Measurements from ENCODE around the gene FCN3.
"Not testable (repeated sequence)": the region's sequence is repeated elsewhere in the genome, so short reads cannot be mapped to it uniquely, and the experiment has no call there.

Gene FCN3

DNA sequence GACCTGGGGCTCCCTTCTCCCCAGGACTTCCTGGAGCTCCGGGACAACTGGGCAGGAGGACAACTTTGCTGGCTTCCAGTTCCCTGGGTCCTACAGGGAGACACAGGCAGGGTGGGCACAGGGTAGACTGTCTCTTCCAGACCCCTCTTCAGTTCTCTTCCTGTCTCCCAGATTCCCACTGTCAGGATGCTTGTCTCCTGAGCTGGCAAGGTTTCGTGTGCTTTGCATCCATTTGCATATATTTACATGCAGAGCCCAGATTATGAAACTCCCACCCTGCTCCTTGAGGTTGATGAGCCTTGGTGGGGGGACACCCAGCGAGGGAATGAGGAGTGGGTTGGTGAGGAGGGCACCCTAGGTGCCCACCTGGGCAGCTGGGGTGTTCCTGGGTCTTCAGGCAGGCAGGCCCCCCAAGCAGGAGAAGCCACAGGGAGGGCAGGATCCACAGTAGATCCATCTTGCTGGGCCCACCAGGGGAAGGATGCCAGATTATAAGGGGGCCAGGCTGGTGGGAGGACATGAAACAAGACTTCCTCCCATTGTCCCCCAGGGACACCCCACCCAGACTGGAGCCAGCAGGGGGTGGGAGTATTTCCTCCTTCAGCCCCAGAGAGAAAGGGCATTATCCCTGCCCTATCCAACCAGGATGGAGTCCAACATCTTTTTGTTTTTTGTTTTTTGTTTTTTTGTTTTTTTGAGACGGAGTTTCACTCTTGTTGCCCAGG lies at the start of gene FCN3:
Gene FCN3 (minus strand): TSS at position 463 of the 725 bp plus-strand sequence. CDS start 6 bp downstream, at position 457.
- no peak for DNase-seq (ENCODE audit: low read depth, low spot score)

DNA sequence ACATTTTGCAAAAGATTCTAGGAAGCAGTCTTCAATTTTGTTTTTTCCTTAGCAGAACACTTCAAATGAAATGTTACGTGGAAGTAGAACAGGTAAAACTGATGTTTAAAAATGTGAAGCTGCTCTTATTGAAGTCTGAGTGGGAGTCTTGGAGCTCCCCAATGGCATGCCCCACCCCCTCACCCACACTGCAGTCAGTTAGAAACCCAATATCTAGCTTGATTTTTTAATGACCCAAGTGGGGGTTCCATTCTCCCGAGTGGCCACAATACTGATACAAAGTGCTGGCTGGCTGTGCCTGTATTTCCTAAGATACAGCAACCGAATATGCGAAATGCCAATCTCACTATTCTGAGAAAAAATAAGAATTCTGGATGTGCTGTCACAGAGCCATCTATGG lies 49.1 kb upstream of the FCN3 start:
- DNase-seq (ENCODE audit: low read depth, low spot score): no peak

DNA sequence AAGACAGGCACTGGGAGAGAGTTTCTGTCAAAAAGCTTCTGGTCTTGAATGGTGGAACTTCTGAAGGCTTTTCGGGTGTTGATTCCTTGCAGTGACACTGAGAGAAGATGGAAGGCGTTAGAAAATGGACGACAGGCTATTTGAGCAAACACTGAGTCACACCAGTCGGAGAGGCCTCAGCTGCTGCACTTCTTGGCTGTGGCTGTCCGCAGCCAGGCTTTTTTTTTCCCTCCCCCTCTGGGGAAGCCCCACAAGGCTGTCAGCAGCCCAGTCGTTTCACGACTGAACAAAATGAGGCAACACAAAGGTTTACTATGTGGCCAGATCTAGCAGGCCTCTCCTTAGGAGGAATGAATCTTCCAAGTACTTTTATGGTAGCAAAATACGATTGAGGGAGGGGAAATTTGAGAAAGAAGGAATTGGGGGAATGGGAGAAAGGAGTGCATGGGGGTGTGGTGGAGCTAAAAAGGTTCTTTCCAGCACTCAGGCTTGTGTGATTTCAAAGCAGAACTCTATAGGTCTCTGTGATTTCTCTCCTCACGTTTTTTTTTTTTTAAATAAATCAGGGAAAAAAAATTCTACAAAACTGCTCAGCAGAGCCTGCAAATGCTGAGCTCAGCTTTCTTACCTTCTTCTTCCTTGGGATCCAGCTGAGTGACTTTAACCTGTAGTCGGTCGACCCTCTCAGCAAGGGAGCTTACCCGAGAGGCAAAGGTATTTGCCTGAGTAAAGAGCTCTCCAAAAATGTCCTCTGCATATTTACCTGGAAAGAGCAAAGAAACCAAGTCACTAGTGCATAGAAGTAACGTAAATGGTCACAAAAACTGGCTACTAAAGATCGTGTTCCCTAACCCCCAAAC lies 43.9 kb upstream of the FCN3 start:
- DNase-seq (ENCODE audit: low read depth, low spot score): no peak

DNA sequence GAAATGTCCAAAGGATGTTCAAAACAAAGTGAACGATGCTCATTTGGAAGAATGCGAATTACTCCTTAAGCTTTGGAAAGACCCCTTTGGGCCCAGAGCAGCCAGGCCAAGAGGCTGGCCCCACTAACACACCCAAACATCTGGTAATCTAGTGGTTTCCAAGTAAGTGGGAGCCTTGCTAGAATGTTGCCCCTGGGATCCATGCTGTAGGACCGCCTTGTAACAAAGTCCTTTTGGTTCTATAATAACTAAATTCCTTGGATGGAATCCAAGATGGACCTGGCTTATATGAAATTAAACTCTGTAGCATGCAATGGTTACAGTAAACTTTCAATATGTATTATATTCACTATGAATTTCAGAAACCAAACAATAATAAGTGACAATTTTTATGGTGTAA lies 43.1 kb upstream of the FCN3 start:
- DNase-seq (ENCODE audit: low read depth, low spot score): no peak

DNA sequence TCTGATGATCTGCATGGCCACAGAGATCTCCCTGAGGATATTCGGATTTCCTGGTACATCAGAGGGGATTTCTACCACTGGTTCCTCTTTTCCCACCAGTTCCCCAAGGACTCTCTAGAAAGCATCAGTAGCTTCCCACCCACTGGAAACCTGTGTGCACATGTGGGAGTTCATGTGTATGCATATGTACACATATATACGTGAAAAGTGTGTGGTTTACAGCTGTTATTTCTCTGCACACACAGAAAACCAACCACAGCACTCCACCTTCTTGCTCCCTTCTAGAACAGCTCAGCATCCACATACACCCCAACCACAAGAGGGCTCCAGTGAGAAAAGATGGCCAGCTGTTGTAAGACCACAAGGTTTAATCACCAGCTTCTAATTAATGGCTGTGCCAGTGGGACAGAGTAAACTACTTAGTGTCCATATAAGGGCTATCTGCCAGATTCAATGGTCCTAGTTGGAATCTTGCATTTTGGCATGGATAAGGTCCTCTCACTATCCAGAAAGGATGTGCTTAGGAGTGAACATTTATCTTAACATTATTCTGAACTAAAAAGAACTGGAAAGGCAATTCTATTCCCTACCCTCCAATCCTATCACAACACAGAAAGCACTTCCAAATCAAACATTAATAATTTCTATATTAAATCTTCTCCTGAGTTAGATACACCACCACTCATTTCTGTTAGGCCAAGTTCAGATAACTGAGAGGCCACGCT lies 41.9 kb upstream of the FCN3 start:
- no peak for DNase-seq (ENCODE audit: low read depth, low spot score)

DNA sequence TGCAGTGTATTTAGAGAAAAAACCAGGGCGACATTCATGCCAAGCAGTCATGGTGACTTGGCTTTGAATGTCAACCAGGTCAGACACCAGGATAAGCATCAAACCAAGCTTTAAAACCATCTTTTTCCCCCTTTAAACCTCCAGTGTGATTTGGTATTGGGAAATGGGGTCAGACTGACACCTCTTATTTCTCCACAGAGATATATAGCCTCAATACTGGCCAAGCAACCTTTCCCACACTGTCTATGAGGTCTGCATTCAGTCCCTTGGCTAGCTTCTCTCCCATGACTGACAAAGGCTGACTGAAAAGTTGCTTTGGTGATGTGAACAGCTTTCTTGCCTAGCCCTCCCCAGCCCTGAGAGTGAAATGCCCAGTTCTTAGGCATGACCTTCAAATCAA lies 39.5 kb upstream of the FCN3 start:
- DNase-seq (ENCODE audit: low read depth, low spot score): no peak

DNA sequence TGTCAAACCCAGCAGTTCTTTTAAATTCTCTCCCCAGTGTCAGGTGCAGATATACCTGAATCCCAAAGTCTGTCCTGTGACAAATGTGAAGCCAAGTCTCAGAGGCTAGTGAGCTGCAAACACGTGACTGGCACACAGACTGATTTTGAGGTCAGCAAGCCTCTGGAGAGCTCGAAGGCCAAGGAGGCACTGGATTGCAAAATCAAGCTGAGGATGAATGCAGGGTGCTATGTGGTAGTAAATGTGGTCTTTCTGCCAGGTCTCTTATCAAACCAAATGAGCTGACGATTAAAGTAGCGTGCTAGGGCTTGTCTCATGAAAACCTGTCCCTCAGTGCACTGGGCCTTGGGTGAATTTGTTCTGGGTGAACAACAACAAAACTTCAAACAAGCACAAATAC lies 38.4 kb upstream of the FCN3 start:
- no peak for DNase-seq (ENCODE audit: low read depth, low spot score)

DNA sequence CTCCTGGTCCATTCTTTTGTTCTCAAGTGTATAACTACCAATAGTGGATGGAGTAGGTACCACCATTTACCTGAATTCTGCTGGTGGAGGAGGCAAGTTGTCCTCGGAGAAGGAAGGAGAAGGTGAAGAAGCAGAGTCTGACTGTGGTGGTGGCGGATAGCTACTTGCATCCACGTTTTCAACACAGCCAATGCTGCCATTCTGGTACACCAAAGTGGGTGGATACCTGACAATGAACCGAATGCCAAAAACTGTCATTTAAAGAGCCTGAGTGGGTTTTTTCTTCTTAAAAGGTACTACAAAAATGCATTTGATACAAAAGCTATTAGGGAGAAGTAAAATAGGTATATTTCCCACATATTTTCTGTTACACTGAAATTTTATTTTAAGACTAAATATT lies 37.9 kb upstream of the FCN3 start:
- no peak for DNase-seq (ENCODE audit: low read depth, low spot score)

DNA sequence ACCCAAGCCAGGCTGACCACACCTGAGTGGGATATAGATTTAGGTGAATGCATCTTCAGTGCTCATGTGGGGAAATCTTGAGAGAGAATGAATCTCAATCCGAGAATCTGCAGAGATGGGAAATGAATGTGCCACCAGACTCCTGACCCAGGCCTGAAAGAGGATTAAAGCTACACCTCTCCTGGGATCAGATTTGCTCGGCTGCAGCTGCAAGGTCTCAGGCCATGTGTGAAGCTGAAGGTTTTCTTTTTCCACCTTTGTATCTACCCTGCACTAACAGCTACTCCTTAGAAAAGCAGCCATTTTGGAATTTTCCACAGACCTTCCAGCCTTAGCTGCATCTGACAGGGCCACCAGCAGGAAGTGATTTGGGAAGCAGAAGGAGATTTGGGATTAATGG lies 36.1 kb upstream of the FCN3 start:
- no peak for DNase-seq (ENCODE audit: low read depth, low spot score)

DNA sequence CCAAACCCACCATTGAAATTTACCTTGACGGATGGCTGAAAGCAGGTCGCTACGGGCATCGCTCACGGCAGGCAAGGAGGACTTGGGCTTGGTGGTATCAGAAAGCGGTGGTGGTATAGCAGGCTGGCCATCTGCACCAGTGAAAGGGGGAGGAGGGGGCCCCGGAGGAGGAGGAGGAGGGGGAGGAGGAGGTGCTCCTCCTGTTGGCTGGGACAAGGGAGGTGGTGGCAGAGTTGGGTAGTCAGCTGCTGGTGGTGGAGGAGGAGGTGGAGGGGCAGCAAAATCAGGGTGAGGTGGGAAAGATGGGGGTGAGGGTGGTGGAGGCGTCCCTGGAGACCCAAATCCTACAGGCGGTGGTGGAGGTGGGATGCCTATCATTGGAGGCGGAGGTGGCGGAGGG lies 35.0 kb upstream of the FCN3 start:
- no peak for DNase-seq (ENCODE audit: low read depth, low spot score)

DNA sequence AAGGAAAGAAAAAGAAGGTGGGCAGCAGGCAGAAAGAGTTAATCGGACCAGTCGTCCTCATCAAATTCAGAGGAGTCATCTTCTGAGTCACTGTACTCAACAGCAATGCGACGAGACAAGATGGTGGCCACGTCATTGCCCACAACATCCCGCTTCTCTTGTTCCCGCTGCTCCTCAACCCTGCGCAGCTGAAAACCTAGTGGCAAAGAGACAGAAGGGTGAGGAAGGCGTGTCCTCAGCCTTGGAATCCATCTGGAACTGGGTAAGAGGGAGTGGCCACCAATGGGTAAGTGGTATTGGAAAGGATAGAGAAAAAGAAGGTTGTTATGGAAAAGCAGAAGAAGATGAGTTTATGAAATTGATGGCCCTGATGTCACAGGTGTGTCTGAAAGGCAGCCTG lies 33.5 kb upstream of the FCN3 start:
- DNase-seq (ENCODE audit: low read depth, low spot score): no peak

DNA sequence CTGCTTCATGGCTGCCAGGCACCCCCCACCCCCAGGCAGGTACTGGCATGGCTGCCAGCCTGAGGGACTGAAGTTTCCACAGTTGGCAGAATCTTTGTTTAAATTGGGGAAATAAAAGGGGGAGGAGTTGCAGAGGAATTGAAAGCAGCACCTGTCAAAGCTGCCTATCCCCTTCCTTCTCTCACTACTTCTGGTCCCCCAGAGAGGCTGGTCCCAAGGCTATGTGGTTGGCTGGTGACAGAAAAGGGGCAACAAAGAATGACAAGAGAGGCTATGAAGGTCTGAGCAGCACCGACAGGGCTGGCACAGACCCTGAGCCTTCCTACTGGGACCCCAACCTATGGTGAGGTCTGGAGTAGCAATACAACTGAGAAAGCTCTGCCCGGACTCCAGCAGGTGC lies 32.2 kb upstream of the FCN3 start:
- not testable (repeated sequence) for DNase-seq (ENCODE audit: low read depth, low spot score)

DNA sequence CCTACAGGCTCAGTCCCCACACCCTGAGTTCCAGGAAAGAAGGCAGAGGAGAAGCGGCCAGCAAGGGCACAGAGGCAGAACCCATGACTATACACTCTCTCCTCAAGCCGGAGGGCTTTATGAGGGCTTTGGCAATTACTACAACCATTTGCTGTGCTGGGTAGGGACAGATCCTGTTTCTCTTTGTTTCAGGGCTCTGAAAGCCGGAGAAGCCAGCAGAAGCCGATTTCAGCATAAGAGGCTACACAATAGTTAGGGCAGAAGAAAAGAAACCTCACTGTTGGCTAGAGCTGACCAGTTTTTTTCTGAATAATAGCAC lies 31.7 kb upstream of the FCN3 start:
- no peak for DNase-seq (ENCODE audit: low read depth, low spot score)

DNA sequence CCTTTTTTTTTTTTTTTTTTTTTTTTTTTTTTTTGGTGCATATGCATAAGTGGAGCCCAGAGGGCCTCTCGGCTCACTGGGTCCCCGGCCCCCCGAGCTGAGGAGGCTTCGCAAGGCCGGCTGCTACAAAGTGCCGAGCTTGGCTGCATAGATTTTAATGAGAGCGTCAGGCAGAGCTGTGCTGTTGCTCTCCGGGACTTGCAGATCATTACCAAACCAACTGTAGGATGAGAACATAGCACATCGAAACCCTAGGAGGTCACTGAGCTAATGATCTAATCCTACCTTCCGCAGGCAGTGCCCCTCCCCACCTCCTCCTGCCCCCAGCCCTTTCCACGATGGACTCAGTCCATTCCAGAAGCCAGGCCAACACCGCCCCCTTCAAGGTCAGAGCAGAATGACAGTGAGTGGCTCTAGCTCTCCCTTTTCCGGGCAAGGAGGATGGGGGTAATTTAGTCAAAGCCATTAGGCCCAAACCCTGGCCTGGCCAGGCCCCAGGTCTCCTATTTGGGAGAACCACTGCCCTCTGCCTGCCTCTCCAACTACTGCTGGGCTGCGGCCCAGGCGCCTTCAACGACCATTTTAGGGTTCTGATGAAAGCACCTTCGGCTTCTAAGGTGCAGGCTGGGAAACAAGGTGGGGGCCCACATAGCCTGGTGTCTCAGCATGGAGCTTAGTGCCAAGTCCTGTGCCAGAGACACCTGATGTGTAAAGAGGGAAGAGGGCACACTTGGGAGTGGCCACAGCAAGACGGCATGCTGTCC lies 31.2 kb upstream of the FCN3 start:
- DNase-seq (ENCODE audit: low read depth, low spot score): not testable (repeated sequence)

DNA sequence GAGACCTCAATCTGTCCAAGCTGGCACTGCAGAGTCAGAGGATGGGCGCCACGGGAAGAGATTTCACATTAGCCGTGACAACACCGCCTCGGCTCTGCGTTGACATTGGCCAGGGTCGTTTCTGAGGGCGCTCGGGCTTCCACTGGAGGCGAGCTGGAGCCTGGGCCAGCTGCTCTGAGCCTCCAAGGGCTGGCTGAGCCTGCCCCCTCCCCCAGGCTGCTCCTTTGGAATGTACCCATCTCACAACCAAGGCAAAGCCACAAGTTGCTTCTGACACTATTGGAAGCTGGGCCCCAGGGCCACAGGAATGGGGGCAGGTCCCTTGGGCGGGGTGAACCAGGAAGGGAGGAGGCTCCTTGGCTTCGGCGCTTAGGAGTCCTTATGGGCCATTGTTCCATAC lies 30.4 kb upstream of the FCN3 start:
- DNase-seq (ENCODE audit: low read depth, low spot score): no peak

DNA sequence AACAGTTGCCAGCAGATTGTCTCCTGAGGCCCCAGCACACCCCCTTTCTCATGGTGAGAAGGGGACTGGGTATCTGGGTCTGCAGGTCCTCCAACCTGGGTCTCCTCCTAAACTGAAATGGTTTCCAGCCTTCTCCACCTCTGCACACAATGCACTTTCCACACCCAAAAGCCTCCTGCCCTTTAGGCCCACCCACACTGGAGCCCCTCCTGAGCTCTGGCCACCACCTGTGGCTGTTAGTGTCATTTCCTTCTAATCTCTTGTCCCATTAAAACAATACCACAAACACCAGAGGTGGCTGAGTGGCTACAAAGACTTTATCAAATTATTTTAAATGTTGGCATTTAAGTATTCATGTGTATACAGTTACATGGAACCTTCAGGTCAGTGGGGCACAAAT lies 29.3 kb upstream of the FCN3 start:
- DNase-seq (ENCODE audit: low read depth, low spot score): no peak

DNA sequence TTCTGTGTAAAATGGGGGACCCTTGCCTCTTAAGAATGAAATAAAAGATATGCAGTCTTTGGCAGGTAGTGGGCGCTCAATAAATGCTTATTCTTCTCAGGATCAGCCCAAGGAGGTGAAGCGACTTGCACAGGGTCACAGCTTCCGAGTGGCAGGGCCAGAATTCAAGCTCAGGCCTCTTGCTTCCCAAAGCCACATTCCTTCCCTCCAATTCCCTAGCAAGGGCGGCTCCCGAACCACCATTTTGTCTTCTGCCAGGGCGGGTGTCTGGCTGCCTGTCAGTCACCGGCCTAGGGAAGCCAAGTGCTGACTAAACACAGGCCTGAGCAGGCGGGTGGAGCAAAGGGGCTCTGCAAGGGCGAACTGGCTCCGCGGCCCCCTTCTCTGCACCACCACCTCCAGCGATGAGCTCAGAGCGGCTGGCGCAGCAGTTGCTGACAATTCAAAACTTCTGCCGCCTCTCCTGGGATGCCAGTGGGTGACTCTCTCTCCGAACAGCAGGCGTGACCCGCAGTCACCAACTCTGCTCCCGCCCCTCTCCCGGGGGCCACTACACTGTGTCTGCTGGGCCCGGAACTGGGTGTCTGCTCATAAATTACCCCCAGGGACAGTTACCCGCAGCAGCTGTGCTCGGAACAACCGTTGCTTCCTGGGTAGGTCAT lies 28.6 kb upstream of the FCN3 start:
- DNase-seq (ENCODE audit: low read depth, low spot score): no peak

DNA sequence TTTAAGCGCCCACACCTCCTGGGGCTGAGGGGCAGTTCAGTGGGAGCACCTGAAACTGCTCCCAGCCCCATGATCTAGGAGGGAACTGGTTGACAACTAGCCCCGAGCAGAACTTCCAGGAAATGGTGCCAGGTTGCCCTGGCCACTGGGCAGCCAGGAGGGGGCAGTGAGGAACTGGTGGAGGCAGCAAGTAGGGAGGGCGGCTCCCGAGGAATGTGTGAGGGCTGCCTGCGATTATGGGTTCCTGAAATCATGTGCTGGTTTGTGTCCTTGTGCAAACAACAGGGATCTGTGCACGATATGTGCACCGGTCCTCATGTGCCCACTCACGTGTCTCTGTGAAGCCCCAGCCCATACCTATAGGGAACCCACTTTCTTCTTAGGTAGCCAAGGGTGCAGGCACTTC lies 27.7 kb upstream of the FCN3 start:
- no peak for DNase-seq (ENCODE audit: low read depth, low spot score)

DNA sequence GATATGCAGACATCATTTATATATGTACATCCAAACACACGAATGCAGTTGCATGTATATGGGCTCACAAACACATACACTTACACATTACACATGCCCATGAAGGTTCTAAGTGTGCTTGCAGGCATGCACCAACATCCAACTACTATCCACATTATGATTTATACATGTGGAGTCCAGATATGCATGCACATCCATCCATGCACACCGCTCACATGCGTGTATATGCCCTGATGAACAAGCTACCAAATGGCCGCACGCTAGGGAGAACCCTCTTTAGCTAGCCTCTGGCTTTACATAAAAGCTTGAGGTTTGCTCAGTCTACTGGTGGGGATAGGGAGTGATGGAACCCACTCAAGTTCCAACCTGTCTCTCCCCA lies 26.3 kb upstream of the FCN3 start:
- no peak for DNase-seq (ENCODE audit: low read depth, low spot score)

DNA sequence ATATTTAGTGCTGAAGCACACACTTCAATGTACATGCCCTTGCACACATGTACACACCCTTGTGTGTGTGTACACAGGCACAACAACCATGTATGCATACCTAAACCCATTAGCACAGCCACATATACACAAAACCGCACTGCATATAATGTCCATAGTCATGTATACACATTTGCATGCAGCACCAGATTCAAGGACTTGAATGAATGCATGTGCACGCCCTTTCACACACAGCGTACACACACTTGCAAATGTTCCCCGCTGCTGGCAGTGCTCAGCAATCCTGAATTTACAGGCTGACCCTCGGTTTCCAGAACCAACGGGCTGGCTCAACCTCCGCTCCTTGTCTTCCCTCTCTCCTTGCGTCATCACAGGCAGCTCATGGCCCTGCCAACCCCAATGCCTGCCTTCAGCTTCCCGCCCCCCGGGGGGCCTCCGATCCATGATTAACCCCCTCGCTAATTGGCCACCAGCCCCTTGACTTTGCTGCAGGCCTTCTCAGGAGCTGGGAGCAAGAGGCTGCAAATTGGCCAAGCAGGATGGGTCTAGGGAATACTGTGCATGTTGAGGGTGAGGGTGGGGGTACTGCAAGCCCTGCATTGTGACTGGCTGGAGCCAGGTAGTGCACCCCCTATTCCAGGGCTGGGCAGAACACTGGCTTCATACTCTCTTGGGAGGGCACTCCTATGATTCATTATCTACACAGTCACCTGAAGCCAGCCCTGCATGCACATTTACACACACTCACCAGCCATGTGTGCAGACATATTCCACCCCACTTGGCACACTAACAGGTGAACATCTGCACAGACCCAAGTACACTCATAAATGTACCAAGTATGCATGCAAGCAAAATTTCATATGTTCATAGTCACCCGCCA lies 25.7 kb upstream of the FCN3 start:
- no peak for DNase-seq (ENCODE audit: low read depth, low spot score)
